HepG2 (cell line): Measurements from ENCODE around the gene MIEF1.

Source experiments
- JUND ChIP-seq: sonication (generic); formaldehyde crosslinking; IDR thresholded peaks from 2 replicates; pipeline ENCODE4 v1.8.0; 2022; ENCODE audit warnings: mild to moderate bottlenecking, missing genetic modification reagents
- RFX3 ChIP-seq: IDR thresholded peaks from 2 replicates; pipeline ENCODE4 v1.6.1; 2016; ENCODE audit warnings: missing biosample characterization, missing genetic modification reagents
- SP2 ChIP-seq: sonication (generic); formaldehyde crosslinking; IDR thresholded peaks from 2 replicates; pipeline ENCODE4 v1.5.1; 2020; ENCODE audit warnings: mild to moderate bottlenecking, missing genetic modification reagents
- TEAD3 ChIP-seq: optimal IDR thresholded peaks from 2 replicates; pipeline ENCODE3; 2016; ENCODE audit warnings: borderline replicate concordance
- ZNF431 ChIP-seq: sonication (generic); formaldehyde crosslinking; IDR thresholded peaks from 2 replicates; pipeline ENCODE4 v1.9.0; 2022; ENCODE audit warnings: missing genetic modification reagents, low read depth, mild to moderate bottlenecking, borderline replicate concordance
- ZNF678 ChIP-seq: sonication (generic); formaldehyde crosslinking; IDR thresholded peaks from 2 replicates; pipeline ENCODE4 v1.4.0; 2020; ENCODE audit warnings: mild to moderate bottlenecking, missing genetic modification reagents

- TF ChIP-seq SP2 (CRISPR knock-in tag) (no peak), RFX3 (no peak), TEAD3 (CRISPR knock-in tag) (no peak), ZNF678 (no peak), JUND (CRISPR knock-in tag) (no peak), ZNF431 (CRISPR knock-in tag) (no peak)
Observed at GRCh38 chr22:39475902-39476301, 26.2 kb upstream of the MIEF1 start.
